ENCODE results near the gene FTCDNL1.

The FTCDNL1 gene

DNA sequence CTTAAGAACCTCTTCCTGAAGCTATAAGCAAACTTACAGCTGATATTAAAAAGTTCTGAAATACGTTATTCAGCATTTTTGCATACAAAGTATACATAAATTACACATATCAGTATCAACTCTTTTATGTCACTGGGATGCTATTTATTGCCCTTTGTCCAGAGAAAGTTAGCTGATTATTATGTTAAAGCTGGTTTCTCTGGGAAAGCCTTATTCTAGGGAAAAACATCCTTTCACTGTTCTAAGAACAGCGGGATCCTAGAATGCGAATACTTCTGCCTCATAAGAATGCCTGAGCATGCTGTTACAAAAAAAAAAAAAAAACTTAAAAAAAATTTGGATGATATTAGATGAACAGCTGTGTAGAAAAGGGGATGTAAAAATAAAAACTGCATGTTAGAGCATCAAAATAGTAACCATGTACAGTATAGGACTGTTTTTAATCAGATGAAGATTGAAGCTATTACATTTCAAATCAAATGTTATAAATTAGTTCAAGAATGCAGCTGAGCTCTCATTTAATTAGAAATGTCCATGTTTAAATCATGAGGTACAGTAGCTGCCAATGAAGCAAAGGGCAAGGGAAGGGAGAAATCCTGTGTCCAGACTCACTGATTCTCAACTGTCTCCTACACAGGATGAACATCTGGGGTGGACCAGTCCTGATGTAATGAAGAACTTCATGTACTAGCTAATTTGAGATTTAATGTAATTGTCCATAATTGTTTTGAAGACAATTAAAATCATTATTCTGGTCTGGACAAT is 8.2 kb downstream of the FTCDNL1 start:
- DNase-seq (ENCODE audit: low read depth in 2 of 2), result no peak

DNA sequence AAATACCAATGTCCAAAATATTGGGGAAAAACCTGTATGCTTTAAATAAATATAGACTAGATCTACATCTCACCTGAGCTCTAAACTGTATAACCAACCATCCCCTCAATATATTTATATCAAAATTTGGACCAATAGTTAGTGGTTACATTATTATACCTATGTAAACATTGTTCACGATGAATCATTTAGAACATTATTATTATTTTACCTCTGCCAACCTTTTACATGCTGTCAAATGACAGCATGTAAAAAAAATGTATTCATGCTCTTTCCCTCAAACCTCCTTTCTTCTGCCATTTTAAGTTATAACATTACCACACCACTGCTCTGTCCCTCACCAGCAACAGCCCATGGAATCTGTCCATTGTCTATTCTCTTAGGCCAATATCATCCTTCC is 9.6 kb downstream of the FTCDNL1 start:
- no peak for DNase-seq (ENCODE audit: low read depth in 2 of 2)

DNA sequence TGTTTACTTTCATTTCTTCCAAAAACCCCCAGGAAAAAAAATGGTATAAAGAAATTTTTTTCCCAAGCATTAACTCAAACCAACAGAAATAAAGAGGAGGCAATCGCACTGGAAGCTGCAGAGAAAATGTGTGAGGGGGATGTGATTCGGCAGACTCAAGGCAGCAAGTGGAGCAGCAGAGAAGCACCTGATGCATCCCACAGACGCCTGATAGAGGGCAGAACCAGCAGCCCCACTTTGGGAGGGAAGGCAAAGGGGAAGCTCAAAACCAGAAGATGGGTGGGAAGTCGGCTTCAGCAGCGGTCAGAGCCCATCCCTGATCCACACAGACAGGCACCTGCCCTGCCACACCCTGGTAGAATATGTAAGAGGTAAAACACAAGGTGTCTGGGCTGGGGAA is 12.6 kb downstream of the FTCDNL1 start:
- no peak for DNase-seq (ENCODE audit: low read depth in 2 of 2)

DNA sequence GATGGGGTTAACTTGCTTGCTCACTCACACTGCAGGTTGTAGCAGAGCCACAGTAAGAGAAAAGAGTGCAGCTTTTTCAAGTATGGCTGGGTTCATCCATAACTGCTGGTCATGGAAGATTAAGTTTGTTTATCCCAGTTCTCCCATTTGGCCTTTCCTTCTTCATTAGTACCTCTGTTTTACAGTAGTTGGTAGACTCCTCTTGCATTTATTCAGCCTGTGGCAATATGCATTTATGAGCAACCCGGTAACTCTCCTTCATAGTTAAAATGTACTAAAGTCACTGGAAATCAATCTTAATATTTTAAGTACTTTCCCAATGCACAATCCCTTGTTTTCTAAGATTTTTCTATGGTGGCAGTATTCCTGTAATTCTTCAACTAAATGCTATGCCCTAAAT is 14.0 kb downstream of the FTCDNL1 start:
- no peak for DNase-seq (ENCODE audit: low read depth in 2 of 2)

DNA sequence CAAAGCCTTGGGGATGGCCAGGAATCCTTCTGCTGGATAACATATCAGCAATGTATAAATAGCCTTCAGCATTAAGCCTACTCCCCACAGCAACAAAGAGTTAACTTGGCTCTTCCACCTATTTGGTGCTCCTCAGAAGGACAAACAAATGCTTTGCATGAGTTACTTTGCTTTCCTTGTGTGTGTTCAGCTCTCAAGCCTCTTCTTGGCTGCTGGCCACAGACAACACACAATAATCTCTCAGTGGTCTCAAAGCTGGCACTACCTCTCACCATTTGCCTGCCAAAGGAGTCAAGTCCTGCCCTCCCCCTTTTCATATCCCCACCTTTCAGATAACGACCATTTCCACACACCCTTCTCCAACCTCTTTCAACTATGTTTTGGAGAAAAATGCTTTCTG is 17.5 kb downstream of the FTCDNL1 start:
- DNase-seq (ENCODE audit: low read depth in 2 of 2), result no peak

DNA sequence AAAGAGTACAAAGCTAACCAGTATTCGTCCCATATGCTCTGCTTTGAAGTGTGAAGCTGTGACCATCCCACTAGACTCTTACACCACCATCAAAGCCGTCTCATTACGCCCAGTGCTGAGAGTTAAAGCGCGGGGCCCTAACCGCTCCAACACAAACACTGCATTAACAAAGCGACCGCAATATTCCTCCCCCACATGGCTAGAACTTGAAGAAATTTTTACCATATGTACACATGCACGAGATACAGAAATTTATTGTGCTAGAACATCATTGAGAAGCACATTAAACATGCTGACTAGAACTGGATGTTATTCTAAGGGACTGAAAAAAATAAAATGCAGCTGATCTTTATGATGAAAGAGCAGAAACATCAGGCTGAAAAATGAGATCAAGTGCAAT is 20.5 kb downstream of the FTCDNL1 start:
- DNase-seq (ENCODE audit: low read depth in 2 of 2), result no peak

DNA sequence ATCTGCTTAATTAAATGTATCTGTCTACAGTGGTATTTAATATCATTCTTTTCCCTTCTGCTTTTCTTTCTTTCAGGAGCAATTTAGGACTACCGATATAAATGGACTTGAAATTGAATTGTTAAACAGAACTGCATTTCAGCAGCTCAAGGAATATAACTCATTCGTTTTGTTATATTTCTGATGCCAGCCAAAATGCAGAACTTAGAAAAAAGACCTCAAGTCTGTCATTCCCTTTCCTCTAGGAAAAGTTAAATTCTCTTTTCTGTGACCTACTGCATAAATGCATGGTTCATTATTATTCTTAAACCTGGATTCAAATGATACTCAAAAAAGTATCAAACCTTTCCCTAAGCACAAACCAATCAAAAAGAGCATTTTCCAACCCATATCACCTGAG is 21.4 kb downstream of the FTCDNL1 start:
- no peak for DNase-seq (ENCODE audit: low read depth in 2 of 2)

DNA sequence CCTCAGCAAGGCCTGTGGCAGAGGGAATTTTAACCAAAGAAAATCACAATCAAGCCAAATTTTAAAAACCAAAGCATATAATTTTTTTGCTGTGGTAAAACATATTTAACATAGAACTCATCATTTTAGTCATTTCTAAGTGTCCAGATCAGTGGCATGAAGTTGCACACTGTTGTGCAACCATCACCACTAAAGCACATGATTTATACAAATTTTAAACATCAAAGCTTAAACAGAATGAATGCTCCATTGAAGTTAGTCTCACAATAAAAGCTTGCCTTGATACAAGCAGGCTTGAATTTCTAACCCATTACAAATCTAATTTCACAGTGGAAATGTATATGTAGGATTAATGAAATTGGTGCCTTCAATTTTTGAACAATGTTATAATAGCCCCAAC is 31.2 kb downstream of the FTCDNL1 start:
- no peak for DNase-seq (ENCODE audit: low read depth in 2 of 2)

DNA sequence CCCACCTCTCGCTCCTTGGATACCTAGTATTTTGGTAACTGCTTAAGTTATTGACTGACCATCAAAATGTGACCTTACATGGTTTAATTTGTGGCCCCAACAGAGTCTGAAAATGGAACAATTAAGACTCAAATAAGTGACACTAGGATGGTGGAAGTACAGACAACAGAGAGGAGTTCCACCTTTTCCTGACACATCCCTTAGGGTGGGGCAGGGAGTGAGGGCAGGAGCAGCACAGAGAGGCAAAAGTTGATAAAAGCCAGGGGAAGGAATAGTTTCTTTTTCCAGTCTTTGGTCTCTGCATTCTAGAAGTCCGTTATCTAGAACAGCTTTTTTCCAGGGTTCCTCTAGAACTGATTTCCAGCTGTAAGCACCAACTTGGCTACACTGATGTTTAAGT is 32.2 kb downstream of the FTCDNL1 start:
- no peak for DNase-seq (ENCODE audit: low read depth in 2 of 2)

DNA sequence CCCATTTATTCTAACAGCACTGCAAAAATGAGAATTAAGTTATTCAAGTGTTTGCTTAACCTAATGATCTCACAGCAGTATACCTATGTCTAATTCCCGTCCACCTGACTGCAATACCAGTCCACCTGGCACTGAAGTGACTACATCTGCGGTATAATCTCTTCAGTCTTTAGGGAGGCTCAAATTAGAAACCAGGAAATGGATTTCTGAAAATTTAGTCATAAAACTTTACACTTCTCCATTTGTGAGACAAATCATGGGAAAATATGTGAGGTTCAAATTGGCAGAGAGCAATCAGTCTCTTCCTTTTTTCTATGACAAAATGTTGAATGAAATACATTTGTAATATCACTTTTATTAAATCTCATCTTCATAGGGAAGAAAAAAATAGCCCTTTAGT is 33.0 kb downstream of the FTCDNL1 start:
- DNase-seq (ENCODE audit: low read depth in 2 of 2), result no peak

DNA sequence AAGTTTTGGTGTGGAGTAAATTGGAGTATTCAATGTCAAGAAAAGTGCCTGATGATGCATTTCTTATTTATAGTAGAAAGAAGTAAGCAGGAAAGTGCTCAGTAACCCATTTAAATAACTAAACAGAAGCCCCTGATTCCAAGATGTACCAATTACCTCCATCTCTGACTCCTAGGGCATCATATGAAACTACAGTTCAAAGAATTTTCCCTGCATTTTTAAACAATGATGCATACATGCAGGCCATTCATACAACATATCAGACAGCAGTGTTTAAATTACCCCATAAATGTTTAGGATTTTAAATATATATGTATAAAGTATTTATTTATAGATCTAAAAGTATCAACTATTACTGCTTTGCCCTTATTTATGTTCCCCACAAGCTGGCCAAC is 36.2 kb downstream of the FTCDNL1 start:
- DNase-seq (ENCODE audit: low read depth in 2 of 2), result no peak

DNA sequence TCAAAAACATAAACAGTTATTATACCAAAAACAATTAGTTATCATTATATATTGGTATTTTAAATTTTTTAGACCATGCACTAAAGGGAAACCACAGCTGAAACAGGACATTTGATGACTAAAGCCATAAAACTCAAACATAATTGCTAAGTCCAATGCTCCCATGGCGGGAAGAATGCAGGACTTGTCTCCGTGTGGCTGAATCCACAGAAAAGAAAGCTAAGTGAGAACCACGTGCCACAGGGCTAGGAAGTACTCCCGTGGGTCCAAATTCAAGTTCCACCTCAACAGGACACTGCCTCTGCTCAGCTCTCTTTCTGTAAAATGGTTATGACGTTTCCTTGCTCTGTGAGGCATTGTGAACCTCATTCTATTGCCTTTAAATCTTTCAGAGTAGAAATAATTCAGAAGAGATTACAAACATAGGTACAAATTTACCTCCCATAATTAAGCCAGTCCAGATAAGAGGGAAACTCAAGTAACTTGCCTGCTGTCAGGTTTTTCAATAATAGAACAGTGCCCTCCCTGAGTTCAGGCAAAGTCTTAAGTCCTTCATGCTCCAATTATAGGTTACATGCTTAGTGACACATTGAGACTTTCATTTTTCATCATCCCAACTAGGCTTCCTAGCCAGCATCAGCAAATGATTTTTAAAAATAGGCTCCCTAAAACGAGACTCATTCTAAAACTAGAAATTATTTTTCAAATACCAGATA is 36.7 kb downstream of the FTCDNL1 start:
- DNase-seq (ENCODE audit: low read depth in 2 of 2), result no peak

DNA sequence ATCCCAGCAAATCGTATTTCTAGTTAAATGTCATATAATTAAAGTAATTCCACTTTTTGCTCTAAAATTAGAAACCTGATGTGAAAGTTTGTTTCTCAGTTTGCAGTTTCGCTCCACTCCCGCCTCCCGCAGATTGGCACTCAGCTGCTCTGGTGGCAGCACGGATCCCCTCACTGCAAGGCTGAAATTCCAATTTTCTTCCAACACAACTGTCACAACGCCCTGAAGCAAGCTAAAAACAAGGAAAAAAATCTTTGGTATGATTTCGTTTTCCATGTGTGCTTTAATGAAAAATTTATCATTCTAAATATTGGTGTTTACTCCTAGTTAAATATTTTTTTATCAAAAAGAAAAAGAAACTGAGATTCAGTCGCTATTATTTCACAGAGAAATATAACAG is 38.5 kb downstream of the FTCDNL1 start:
- DNase-seq (ENCODE audit: low read depth in 2 of 2), result no peak

DNA sequence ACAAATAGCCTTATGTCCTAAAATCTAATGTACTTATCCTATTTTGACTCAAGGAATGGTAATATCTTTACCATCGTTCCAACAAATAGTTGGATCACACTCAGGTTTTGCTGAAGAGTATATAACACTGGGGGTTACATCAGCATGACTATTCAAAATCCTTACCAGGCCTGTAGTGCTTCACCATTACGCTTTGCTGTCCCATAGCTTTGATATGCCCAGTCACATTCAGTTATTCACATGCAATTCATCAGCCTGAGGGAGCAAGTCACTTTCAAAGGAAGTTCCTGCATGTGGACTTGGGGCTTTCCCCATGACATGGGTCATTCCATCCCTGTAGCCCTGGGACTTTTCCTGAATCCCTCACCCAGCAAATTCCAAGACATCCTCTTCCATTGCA is 39.6 kb downstream of the FTCDNL1 start:
- no peak for DNase-seq (ENCODE audit: low read depth in 2 of 2)

DNA sequence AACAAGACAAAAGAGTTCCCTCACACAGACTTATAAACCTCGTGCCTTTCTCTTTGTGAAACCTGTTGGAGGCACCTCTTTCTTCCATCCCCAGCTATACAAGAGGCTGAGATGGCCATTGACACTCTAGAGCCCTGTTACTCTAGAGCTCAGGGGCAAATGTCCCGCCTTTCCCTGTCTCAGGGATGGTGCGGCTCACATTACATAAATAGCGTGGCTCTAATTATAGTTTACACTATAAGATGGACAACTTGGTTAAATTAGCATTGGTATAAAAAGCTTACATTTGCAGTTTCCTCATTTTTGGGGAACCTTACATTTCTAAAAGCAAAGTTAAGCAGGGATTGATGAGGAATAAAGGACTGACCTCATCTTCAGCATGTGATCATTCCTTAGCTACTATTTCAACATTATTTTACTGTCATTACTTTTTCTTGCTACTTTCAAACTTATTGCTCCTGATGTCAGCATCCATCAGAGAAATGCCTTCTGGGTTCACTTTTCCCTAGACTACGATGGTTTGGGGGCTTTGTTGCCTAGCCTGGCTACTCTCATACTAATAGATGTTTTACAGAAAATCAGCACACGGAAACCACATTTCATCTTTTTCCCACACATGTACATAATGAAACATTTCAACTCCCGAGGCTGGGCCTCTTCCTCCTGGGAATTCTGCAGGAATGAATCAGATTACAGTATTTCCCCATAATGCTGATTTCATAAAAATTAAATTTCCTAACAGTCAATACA is 40.4 kb downstream of the FTCDNL1 start:
- no peak for DNase-seq (ENCODE audit: low read depth in 2 of 2)

DNA sequence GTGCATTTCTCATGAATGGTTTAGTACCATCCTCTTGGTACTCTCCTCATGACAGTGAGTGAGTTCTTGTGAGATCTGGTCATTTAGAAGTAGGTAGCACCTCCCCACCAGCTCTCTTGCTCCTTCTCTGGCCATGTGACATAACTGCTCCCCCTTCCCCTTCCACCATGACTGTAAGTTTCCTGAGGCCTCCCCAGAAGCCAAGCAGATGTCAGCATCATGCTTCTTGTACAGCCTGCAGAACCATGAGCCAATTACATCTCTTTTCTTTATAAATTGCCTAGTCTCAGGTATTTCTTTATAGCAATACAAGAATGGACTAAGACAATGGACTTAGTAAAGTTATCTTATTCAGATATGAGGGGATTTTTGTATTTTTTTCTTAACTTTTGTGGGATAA is 43.0 kb downstream of the FTCDNL1 start:
- DNase-seq (ENCODE audit: low read depth in 2 of 2), result no peak

DNA sequence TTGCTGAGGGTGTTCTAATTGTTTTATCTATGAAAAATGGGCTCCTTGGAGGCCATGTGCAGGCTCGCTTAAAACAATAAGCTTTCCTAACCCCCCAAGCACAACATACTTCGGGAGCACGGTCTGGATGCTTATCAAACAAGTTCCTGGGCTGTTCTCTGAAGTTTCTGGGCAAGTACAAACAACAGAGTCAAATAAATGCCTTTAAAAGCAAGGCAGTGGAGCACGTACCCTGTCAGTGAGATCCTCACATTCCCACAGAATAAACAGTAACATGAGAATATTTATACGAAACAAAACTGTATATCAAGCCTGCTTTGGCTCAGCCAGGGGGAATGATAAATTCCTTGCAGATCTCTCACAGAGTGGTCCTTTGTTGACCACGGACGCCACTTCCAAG is 44.8 kb downstream of the FTCDNL1 start:
- no peak for DNase-seq (ENCODE audit: low read depth in 2 of 2)

DNA sequence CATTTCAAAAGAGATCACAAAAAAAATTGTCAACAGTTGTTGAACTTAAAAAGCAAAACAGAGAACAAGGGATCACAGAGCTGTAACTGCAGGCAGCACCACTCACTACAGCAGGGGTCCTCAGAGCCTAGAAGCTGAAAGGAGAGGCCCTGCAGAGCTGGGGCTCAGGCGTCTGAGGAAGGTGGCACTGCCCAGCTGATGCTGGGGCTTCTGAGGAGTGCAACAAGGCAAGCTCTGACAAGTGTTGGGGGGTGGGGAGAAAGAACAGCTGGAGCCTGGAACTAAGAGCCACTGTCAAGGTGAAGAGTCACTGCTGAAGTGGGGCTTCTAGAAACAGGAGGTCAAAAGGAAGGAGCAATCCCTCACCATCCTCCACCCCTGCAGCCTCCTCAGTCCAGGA is 46.2 kb downstream of the FTCDNL1 start:
- DNase-seq (ENCODE audit: low read depth in 2 of 2), result no peak

DNA sequence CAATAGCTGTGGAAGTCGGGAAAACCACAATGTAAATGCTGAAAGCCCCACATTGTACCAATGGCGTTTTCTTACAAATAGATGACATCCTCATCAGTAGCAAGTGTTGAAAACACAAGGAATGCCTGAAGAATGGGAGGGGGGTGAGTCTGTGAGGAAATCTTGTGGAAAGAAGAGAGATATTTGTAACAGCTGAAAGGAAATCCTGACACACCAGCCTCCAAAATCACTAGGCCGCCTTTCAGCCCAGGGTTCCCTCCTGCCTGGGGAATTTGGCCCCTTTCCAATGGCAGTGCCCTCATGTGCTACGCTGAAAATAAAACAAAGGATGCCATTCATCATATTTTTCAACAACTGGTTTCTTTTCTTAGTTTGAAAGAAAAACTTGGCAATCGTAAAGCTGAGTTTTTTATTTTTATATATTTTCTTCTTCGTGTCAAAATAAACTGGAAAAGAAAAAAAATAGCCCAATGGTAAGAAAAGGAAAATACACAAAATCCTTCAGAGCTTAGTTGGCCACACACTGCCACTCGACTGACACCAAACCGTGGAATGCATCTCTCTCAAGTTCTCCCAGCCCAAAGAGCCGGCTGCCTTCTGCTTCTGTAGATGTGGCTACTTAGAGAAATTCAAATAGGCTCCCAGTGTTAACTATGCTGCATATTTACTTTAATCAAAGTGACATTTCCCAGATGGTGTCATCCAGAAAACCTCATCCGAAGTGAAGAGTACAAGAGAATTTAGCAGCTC is 52.0 kb downstream of the FTCDNL1 start:
- no peak for DNase-seq (ENCODE audit: low read depth in 2 of 2)

DNA sequence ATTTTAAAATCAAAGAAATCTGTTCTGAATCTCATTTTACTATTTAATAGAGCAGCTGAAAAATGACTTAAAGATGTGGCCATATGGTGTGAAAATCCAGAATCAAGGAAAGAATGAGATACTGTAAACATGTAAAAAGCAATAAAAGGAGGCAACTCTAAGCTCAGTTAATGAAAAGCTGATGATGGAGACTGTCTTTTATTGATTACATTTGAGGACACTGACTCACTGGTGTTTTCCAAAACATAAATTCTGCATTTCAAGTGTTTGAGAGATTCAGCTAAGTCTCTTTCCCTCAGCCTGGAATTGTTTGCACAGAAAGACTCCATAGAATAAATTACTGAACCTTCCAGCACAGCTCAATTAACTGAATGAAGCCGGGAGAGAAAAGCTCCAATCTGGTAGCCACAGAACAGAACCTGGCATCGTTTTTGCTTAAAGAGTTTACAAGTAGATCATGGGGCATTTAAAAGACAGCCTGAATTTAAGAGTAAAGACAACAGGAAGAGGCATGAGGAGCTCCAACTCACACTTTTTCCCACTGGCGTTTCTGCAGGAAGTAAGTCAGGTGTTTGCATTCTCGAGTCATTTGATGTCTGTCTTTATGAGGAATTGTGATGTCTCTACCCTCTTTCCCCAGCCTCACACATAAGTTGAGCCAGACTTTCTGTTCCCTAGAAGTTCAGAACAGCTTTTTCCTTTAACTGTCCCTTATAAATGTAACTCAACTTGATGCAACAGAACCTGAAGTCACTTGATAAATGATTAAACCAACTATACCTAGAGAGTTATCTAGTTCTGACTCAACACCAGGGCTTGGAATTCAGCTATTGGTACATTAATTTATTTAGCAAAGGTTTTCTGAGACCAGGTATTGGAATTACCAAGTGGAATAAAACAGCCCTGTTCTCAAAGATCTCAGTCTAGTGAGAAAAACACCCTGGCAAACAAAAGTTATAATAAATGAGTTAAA is 53.3 kb downstream of the FTCDNL1 start:
- DNase-seq (ENCODE audit: low read depth in 2 of 2), result no peak

DNA sequence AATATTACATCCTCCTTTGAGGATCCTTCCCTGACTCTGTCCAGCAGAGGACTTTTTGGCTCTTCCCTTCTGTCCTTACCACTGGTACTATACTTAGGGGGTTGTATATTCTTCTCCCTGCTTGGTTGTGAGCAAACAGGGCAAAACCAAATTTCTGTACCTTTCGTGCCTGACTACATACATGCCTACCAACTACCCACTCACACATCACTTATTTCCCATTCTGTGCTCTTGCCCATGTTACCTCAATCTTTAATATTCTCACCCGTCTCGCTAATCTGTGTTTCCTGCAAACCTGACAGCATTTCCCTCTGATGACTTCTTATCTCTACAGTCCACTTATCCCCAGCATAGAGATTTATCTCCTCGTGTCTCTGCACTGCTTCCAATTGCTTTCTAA is 58.6 kb downstream of the FTCDNL1 start:
- DNase-seq (ENCODE audit: low read depth in 2 of 2), result no peak
